HFFc6 (cell line): ENCODE measurements around the gene IFT81. TPM values are rescaled to one million over a fixed set of nuclear protein-coding genes. Genes with fewer than 3 reads are reported as not detected.

Experiments used
- DNase-seq: peaks from one replicate; pipeline ENCODE4 v3.0.0-alpha.2; 2018
- H3K27ac Mint-ChIP-seq: 2 replicates; pipeline ENCODE4 v1.8.0; 2020; ENCODE audit warnings: mild to moderate bottlenecking, mixed read lengths
- H3K27me3 Mint-ChIP-seq: 2 replicates; pipeline ENCODE4 v1.8.0; 2021; ENCODE audit warnings: mild to moderate bottlenecking, moderate library complexity, mixed read lengths; ENCODE audit not compliant: insufficient read depth
- H3K36me3 Mint-ChIP-seq: 2 replicates; pipeline ENCODE4 v1.8.0; 2021; ENCODE audit warnings: low read depth, mixed read lengths
- H3K4me1 Mint-ChIP-seq: 2 replicates; pipeline ENCODE4 v1.8.0; 2020; ENCODE audit warnings: low read depth, mixed read lengths
- H3K4me3 Mint-ChIP-seq: 2 replicates; pipeline ENCODE4 v1.8.0; 2020; ENCODE audit warnings: mild to moderate bottlenecking, moderate library complexity, mixed read lengths
- H3K9me3 Mint-ChIP-seq: 2 replicates; pipeline ENCODE4 v1.8.0; 2020; ENCODE audit warnings: mild to moderate bottlenecking, mixed read lengths
- CTCF ChIP-seq: fragments of 200-600 bp; sonication (generic); IDR thresholded peaks from 2 replicates; pipeline ENCODE4 v1.5.0; 2021; ENCODE audit warnings: antibody characterized with exemption, mild to moderate bottlenecking
- total RNA-seq, 6 experiments: library from RNA; stranded (reverse); fragmentation: NEBNext Ultra II Directional; extraction: Animal tissue kit (Norgen Biotek cat#: 25700); gene quantifications; 2 replicates in 1 of 6; 3 replicates in 5 of 6; pipeline ENCODE4 v1.2.3, GENCODE V29; 2021

The IFT81 gene
- total RNA-seq, 6 experiments from 2014 or later, result 9.4 to 14.4 (median 12.8) TPM

GRCh38 chr12:110093631-110094311 lies 30.4 kb upstream of the IFT81 start:
- H3K27ac Mint-ChIP-seq, result no peak overlapping the region
- no peaks in the 10 kb centered on the region for H3K4me1 Mint-ChIP-seq
- DNase-seq, result no peak

GRCh38 chr12:110100315-110100970 lies 23.7 kb upstream of the IFT81 start:
- DNase-seq, result peak; percentile 62
- Mint-ChIP-seq H3K4me3 (no peak overlapping the region), H3K9me3 (no peaks in the 10 kb centered on the region), H3K27me3 (peaks cover 6% of the 10 kb centered on the region; the same call in 1 of the 2 replicates), H3K4me1 (peaks cover 8% of the 10 kb centered on the region), H3K27ac (no peak overlapping the region; the same call in 1 of the 2 replicates), H3K36me3 (no peaks in the 10 kb centered on the region)
- TF ChIP-seq CTCF, result peak; percentile 98

More at GRCh38 chr12:110093631-110094311, 30.4 kb upstream of the IFT81 start:
- H3K36me3 Mint-ChIP-seq, result no peaks in the 10 kb centered on the region
- no peaks in the 10 kb centered on the region for H3K9me3 Mint-ChIP-seq
- H3K27me3 Mint-ChIP-seq, result peaks cover 19% of the 10 kb centered on the region
- no peak overlapping the region for H3K4me3 Mint-ChIP-seq
- TF ChIP-seq CTCF, result no peak

GRCh38 chr12:110102255-110102654 lies 21.9 kb upstream of the IFT81 start:
- H3K36me3 Mint-ChIP-seq, result no peaks in the 10 kb centered on the region
- peak; percentile 80 for TF ChIP-seq CTCF
- peak; percentile 74 for DNase-seq
- no peak overlapping the region for H3K4me3 Mint-ChIP-seq
- H3K9me3 Mint-ChIP-seq, result no peaks in the 10 kb centered on the region
- peaks cover 14% of the 10 kb centered on the region for H3K4me1 Mint-ChIP-seq
- H3K27ac Mint-ChIP-seq, result no peak overlapping the region
- H3K27me3 Mint-ChIP-seq, result peaks cover 3% of the 10 kb centered on the region; the same call in 1 of the 2 replicates

GRCh38 chr12:110104188-110105094 lies 19.7 kb upstream of the IFT81 start:
- Mint-ChIP-seq H3K4me1 (peaks cover 35% of the 10 kb centered on the region), H3K27ac (no peak overlapping the region), H3K4me3 (no peak overlapping the region), H3K27me3 (0 out of 2 replicates have a peak, but pooled peaks cover 1% of the 10 kb centered on the region), H3K36me3 (no peaks in the 10 kb centered on the region), H3K9me3 (no peaks in the 10 kb centered on the region)
- no peak for TF ChIP-seq CTCF
- no peak for DNase-seq

- no peak for DNase-seq
- no peaks in the 10 kb centered on the region for H3K36me3 Mint-ChIP-seq
- 0 out of 2 replicates have a peak, but pooled peaks cover under 1% of the 10 kb centered on the region for H3K27me3 Mint-ChIP-seq
- no peak overlapping the region for H3K27ac Mint-ChIP-seq
- no peaks in the 10 kb centered on the region for H3K9me3 Mint-ChIP-seq
- no peak overlapping the region for H3K4me3 Mint-ChIP-seq
- no peak for TF ChIP-seq CTCF
- H3K4me1 Mint-ChIP-seq, result peaks cover 39% of the 10 kb centered on the region
Measured at GRCh38 chr12:110105159-110105558, 19.0 kb upstream of the IFT81 start.
